ENCODE results near the gene CRMP1.

DNA sequence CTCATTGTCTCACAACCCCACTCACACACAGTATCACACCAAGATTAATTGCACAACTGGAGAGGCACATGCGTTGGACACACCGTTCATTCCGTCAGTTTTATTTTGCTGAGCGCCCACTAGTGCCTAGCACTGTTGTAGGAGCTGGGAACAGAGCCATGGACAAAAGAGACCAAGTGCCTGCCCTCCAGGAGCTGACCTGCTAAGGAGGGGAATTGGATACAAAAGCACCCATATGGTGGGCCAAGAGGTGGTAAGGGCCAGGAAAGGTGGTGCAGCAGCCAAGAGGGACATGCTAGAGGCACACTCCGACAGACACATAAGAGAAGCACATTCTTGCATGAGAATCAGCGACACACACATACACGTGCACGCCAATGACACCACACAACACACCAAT lies 705 bp upstream of the CRMP1 start:
- TF ChIP-seq, protein P1, sequence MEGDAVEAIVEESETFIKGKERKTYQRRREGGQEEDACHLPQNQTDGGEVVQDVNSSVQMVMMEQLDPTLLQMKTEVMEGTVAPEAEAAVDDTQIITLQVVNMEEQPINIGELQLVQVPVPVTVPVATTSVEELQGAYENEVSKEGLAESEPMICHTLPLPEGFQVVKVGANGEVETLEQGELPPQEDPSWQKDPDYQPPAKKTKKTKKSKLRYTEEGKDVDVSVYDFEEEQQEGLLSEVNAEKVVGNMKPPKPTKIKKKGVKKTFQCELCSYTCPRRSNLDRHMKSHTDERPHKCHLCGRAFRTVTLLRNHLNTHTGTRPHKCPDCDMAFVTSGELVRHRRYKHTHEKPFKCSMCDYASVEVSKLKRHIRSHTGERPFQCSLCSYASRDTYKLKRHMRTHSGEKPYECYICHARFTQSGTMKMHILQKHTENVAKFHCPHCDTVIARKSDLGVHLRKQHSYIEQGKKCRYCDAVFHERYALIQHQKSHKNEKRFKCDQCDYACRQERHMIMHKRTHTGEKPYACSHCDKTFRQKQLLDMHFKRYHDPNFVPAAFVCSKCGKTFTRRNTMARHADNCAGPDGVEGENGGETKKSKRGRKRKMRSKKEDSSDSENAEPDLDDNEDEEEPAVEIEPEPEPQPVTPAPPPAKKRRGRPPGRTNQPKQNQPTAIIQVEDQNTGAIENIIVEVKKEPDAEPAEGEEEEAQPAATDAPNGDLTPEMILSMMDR (IDR thresholded peaks at IDR 0.05 in 4 of 5, conservative IDR thresholded peaks at IDR 0.05 in 1 of 5): no peak
- no peak for TF ChIP-seq POLR2A (IDR thresholded peaks at IDR 0.05)

Data from gastrocnemius medialis (tissue), 4 donors.